OCI-LY3 (cell line): Measurements from ENCODE around the gene RND1.

Experiments used
- H2AFZ ChIP-seq: fragments of 200-600, 300-600 bp; shearing (Covaris generic); 2 replicates; pipeline ENCODE4 v1.6.0; 2014; ENCODE audit warnings: antibody characterized with exemption, low read depth, low read length
- H3K27ac ChIP-seq: fragments of 200-600, 300-600 bp; sonication (generic); 2 replicates; pipeline ENCODE4 v1.5.1; 2014; ENCODE audit warnings: mild to moderate bottlenecking, low read length, moderate library complexity, mixed read lengths
- H3K27me3 ChIP-seq: fragments of 200-600, 300-600 bp; sonication (generic); 2 replicates; pipeline ENCODE4 v1.6.1; 2014; ENCODE audit warnings: low read depth, low read length, mixed read lengths
- H3K36me3 ChIP-seq: fragments of 200-600, 300-600 bp; sonication (generic); replicated peaks from 2 replicates; pipeline ENCODE3; 2014; ENCODE audit warnings: low read depth, low read length, mixed read lengths
- H3K4me1 ChIP-seq: fragments of 300-600, 200-600 bp; sonication (generic); 2 replicates; pipeline ENCODE4 v1.6.1; 2014; ENCODE audit warnings: low read length, mixed read lengths
- H3K4me2 ChIP-seq: fragments of 200-600, 300-600 bp; sonication (generic); 2 replicates; pipeline ENCODE4 v1.6.1; 2014; ENCODE audit warnings: low read length, mixed read lengths
- H3K4me3 ChIP-seq: fragments of 300-600, 200-600 bp; sonication (generic); 2 replicates; pipeline ENCODE4 v1.5.1; 2014; ENCODE audit warnings: antibody characterized with exemption, mild to moderate bottlenecking, low read length, moderate library complexity
- H3K79me2 ChIP-seq: fragments of 300-600, 200-600 bp; shearing (Covaris generic); 2 replicates; pipeline ENCODE4 v1.6.1; 2014; ENCODE audit warnings: mild to moderate bottlenecking, low read length, mixed read lengths
- H3K9ac ChIP-seq: fragments of 300-600, 200-600 bp; shearing (Covaris generic); 2 replicates; pipeline ENCODE4 v1.6.0; 2014; ENCODE audit warnings: mild to moderate bottlenecking, low read length, moderate library complexity
- H3K9me3 ChIP-seq: fragments of 200-600, 300-600 bp; shearing (Covaris generic); 2 replicates; pipeline ENCODE4 v1.6.1; 2014; ENCODE audit warnings: low read length, mixed read lengths; ENCODE audit not compliant: insufficient read depth
- H4K20me1 ChIP-seq: fragments of 200-600, 300-600 bp; sonication (generic); 2 replicates; pipeline ENCODE4 v1.6.1; 2016; ENCODE audit warnings: low read length, mixed read lengths; ENCODE audit not compliant: insufficient read depth
- CTCF ChIP-seq: fragments of 200-600, 300-600 bp; sonication (generic); IDR thresholded peaks from 2 replicates; pipeline ENCODE4 v1.5.1; 2014; ENCODE audit warnings: antibody characterized with exemption, low read length, low read depth
- EZH2phosphoT487 ChIP-seq: fragments of 200-600 bp; shearing (Covaris generic); IDR thresholded peaks from 2 replicates; pipeline ENCODE4 v1.6.1; 2018; ENCODE audit warnings: antibody characterized with exemption, mixed run types, low read depth

Gene RND1

GRCh38 chr12:48832321-48833060 lies 33.2 kb downstream of the RND1 start:
- Histone ChIP-seq H3K9ac (no peak overlapping the region), H2AFZ (no peak overlapping the region), H3K4me2 (no peak overlapping the region), H3K9me3 (no peaks in the 10 kb centered on the region), H3K4me1 (no peaks in the 10 kb centered on the region), H3K79me2 (no peaks in the 10 kb centered on the region), H3K36me3 (peaks cover 66% of the 10 kb centered on the region), H3K27ac (no peak overlapping the region), H3K4me3 (no peak overlapping the region), H4K20me1 (peaks cover 9% of the 10 kb centered on the region), H3K27me3 (no peaks in the 10 kb centered on the region)
- no peak for TF ChIP-seq EZH2phosphoT487
- TF ChIP-seq CTCF, result no peak

GRCh38 chr12:48831257-48831656 lies 34.4 kb downstream of the RND1 start:
- H3K9ac ChIP-seq, result no peak overlapping the region
- peaks cover 9% of the 10 kb centered on the region for H4K20me1 ChIP-seq
- H3K27me3 ChIP-seq, result no peaks in the 10 kb centered on the region
- H3K36me3 ChIP-seq, result peaks cover 54% of the 10 kb centered on the region
- H3K4me3 ChIP-seq, result no peak overlapping the region
- H3K9me3 ChIP-seq, result no peaks in the 10 kb centered on the region
- H3K27ac ChIP-seq, result no peak overlapping the region
- H3K4me1 ChIP-seq, result no peaks in the 10 kb centered on the region
- H3K79me2 ChIP-seq, result no peaks in the 10 kb centered on the region
- no peak overlapping the region for H3K4me2 ChIP-seq
- no peak overlapping the region for H2AFZ ChIP-seq
- TF ChIP-seq EZH2phosphoT487 (no peak), CTCF (no peak)

GRCh38 chr12:48828841-48829575 lies 36.7 kb downstream of the RND1 start:
- Histone ChIP-seq H3K79me2 (no peaks in the 10 kb centered on the region), H3K9me3 (no peaks in the 10 kb centered on the region), H4K20me1 (peaks cover 9% of the 10 kb centered on the region), H3K4me3 (no peak overlapping the region), H2AFZ (no peak overlapping the region), H3K36me3 (peaks cover 46% of the 10 kb centered on the region), H3K27ac (no peak overlapping the region), H3K9ac (no peak overlapping the region), H3K4me2 (no peak overlapping the region), H3K4me1 (peaks cover 6% of the 10 kb centered on the region), H3K27me3 (no peaks in the 10 kb centered on the region)
- TF ChIP-seq CTCF (no peak), EZH2phosphoT487 (no peak)

GRCh38 chr12:48828293-48828692 lies 37.4 kb downstream of the RND1 start:
- H3K9ac ChIP-seq, result no peak overlapping the region
- H2AFZ ChIP-seq, result no peak overlapping the region
- H3K4me1 ChIP-seq, result peaks cover 10% of the 10 kb centered on the region
- no peak overlapping the region for H3K4me2 ChIP-seq
- no peak for TF ChIP-seq EZH2phosphoT487
- TF ChIP-seq CTCF, result no peak
- H3K36me3 ChIP-seq, result peaks cover 42% of the 10 kb centered on the region
- no peak overlapping the region for H3K27ac ChIP-seq
- no peaks in the 10 kb centered on the region for H3K79me2 ChIP-seq
- no peaks in the 10 kb centered on the region for H3K27me3 ChIP-seq
- H3K4me3 ChIP-seq, result no peak overlapping the region
- H3K9me3 ChIP-seq, result no peaks in the 10 kb centered on the region
- H4K20me1 ChIP-seq, result peaks cover 9% of the 10 kb centered on the region
